HepG2 (cell line): ENCODE data around the gene HMMR. TPM values are rescaled to one million over a fixed set of nuclear protein-coding genes. Genes with fewer than 3 reads are reported as not detected.

ENCODE experiments used
- ATAC-seq: fragments of 200-7000 bp; cut with Tn5 transposase; 3 replicates; pipeline ENCODE4 v1.9.1; 2020; ENCODE audit warnings: mild to moderate bottlenecking, moderate library complexity
- BruUV-seq: library from RNA; stranded (reverse); fragments of 400-500 nt; replicated peaks from 2 replicates; lab custom pipeline; 2021; lab: Mats Ljungman, UMichigan
- CTCF ChIA-PET: fragments of 300-600 bp; formaldehyde crosslinking; extraction: SDS; loops from one replicate; lab custom pipeline; 2021; ENCODE audit warnings: low total read pairs, inconsistent platforms, low intra/inter-chr PET ratio; lab: Yijun Ruan, JAX
- POLR2A ChIA-PET: fragments of 350-600 bp; sonication (Branson Sonifier 250); formaldehyde crosslinking; loops from one replicate; lab custom pipeline; 2020; ENCODE audit warnings: antibody characterized with exemption, inconsistent platforms; lab: Yijun Ruan, JAX
- DNase-seq: peaks from one replicate; pipeline ENCODE4 v3.0.0-alpha.2; 2015; ENCODE audit warnings: low spot score
- FAIRE-seq: peaks from 3 replicates; lab custom pipeline; 2011; peaks lifted over from hg19 to GRCh38; lab: Jason Lieb, UNC
- H2AFZ ChIP-seq: one replicate; pipeline ENCODE4 v1.6.1; 2011; ENCODE audit warnings: low read length, inconsistent platforms
- H3K27ac ChIP-seq: fragments of 300-600 bp; 3 replicates; pipeline ENCODE4 v1.8.0; 2011; ENCODE audit warnings: mixed run types, mild to moderate bottlenecking, mixed read lengths, low read length, inconsistent platforms; ENCODE audit not compliant: insufficient read depth; ENCODE audit errors: extremely low read length
- H3K27me3 ChIP-seq, 2 experiments: fragments of 200-600 bp in 1 of 2; 2 replicates in 1 of 2; 3 replicates in 1 of 2; pipeline versions ENCODE4 v1.6.0 to v1.8.0; 2011; ENCODE audit warnings: low read length in 2 of 2, mild to moderate bottlenecking in 2 of 2, moderate library complexity in 2 of 2, inconsistent platforms in 1 of 2; ENCODE audit not compliant: insufficient read depth in 2 of 2, control insufficient read depth in 1 of 2
- H3K36me3 ChIP-seq, 2 experiments: fragments of 200-600 bp in 1 of 2; replicated peaks in 1 of 2; 2 replicates in 1 of 2; 3 replicates in 1 of 2; pipeline versions ENCODE4 v1.5.1 to v1.8.0; 2011; ENCODE audit warnings: low read length in 2 of 2, inconsistent platforms in 1 of 2; ENCODE audit not compliant: insufficient read depth in 2 of 2, control insufficient read depth in 1 of 2
- H3K4me1 ChIP-seq: 2 replicates; pipeline ENCODE4 v1.5.1; 2012; ENCODE audit warnings: low read length, inconsistent platforms; ENCODE audit not compliant: insufficient read depth
- H3K4me2 ChIP-seq: 2 replicates; pipeline ENCODE4 v1.6.0; 2011; ENCODE audit warnings: low read depth, low read length, inconsistent platforms
- H3K4me3 ChIP-seq, 3 experiments: fragments of 200-600 bp in 1 of 3; sonication (generic), shearing (Covaris generic) in 1 of 3; replicated peaks in 1 of 3; 2 replicates each; pipeline ENCODE4 v1.5.1; 2011 to 2016; ENCODE audit warnings: low read length in 3 of 3, inconsistent platforms in 2 of 3, low read depth in 2 of 3, mild to moderate bottlenecking in 2 of 3, control low read depth in 1 of 3, mixed read lengths in 1 of 3; ENCODE audit not compliant: insufficient read depth in 1 of 3
- H3K79me2 ChIP-seq: one replicate; pipeline ENCODE4 v1.6.1; 2011; ENCODE audit warnings: low read length, inconsistent platforms; ENCODE audit not compliant: insufficient read depth
- H3K9ac ChIP-seq: 2 replicates; pipeline ENCODE4 v1.6.0; 2011; ENCODE audit warnings: mild to moderate bottlenecking, low read depth, low read length, inconsistent platforms; ENCODE audit not compliant: insufficient read depth
- H3K9me3 ChIP-seq: 2 replicates; pipeline ENCODE4 v1.5.1; 2012; ENCODE audit warnings: mild to moderate bottlenecking, low read length
- H4K20me1 ChIP-seq: 2 replicates; pipeline ENCODE4 v1.6.0; 2011; ENCODE audit warnings: inconsistent platforms, mild to moderate bottlenecking, low read length, moderate library complexity; ENCODE audit not compliant: insufficient read depth
- KLF15 ChIP-seq: sonication (generic); formaldehyde crosslinking; IDR thresholded peaks from 2 replicates; pipeline ENCODE4 v1.8.1; 2023; ENCODE audit warnings: borderline replicate concordance, mild to moderate bottlenecking, inconsistent platforms, missing genetic modification reagents, mixed read lengths
- RARG ChIP-seq: sonication (generic); formaldehyde crosslinking; IDR thresholded peaks from 2 replicates; pipeline ENCODE4 v1.4.0; 2020; ENCODE audit warnings: low read depth, mild to moderate bottlenecking, missing genetic modification reagents
- ZMYM3 ChIP-seq: sonication (generic); formaldehyde crosslinking; IDR thresholded peaks from 2 replicates; pipeline ENCODE4 v1.5.1; 2020; ENCODE audit warnings: mild to moderate bottlenecking, missing genetic modification reagents
- ZNF83 ChIP-seq: sonication (generic); formaldehyde crosslinking; IDR thresholded peaks from 2 replicates; pipeline ENCODE4 v1.4.0; 2020; ENCODE audit warnings: missing genetic modification reagents, mild to moderate bottlenecking, borderline replicate concordance
- ZUFSP ChIP-seq: sonication (generic); formaldehyde crosslinking; IDR thresholded peaks from 2 replicates; pipeline ENCODE4 v1.9.0; 2021; ENCODE audit warnings: missing genetic modification reagents, mild to moderate bottlenecking, borderline replicate concordance
- WGBS: methylation state at CpG from one replicate; pipeline ENCODE4 v1.1.6; 2017; ENCODE audit warnings: low lambda C conversion rate; 5-methylcytosine and 5-hydroxymethylcytosine counted together
- in situ Hi-C: cut with HindIII; loops from 2 replicates; pipeline ENCODE4 v1.10.0; 2017; ENCODE audit warnings: low pct_unique_long_range_greater_than_20kb; ENCODE audit not compliant: extremely low pct_ligation_motif_present
- intact Hi-C: fragments of 100-400 bp; cut with micrococcal nuclease; formaldehyde crosslinking; loops from one replicate; pipeline ENCODE4 v1.10.0; 2022; ENCODE audit not compliant: unreplicated experiment
- polyA plus RNA-seq, 8 experiments: library from polyadenylated mRNA; depleted of rRNA in 3 of 8; stranded (reverse) in 7 of 8; unstranded in 1 of 8; fragments of >200 nt; fragmentation: Illumina TruSeq in 4 of 8; extraction: Trizol in 4 of 8; gene quantifications; 2 replicates each; pipeline versions ENCODE4 v1.2.1 to v1.2.3, GENCODE V29; 2011 to 2016; ENCODE audit warnings: low read depth in 4 of 8, missing spikeins in 1 of 8, mixed read lengths in 1 of 8; ENCODE audit not compliant: insufficient read depth in 1 of 8
- total RNA-seq, 5 experiments: library from RNA; depleted of rRNA; stranded (reverse); fragments of >200 nt; fragmentation: Illumina TruSeq; extraction: Trizol; gene quantifications; 2 replicates each; pipeline ENCODE4 v1.2.3, GENCODE V29; 2016; ENCODE audit warnings: low read depth in 1 of 5
- TF ChIP-seq, protein P1 (sequence below): IDR thresholded peaks from 2 replicates; pipeline ENCODE4 v1.6.1; 2016; ENCODE audit warnings: missing compliant biosample characterization, missing genetic modification reagents, borderline replicate concordance
- TF ChIP-seq, protein P2 (sequence below), 2 experiments: sonication (generic) in 1 of 2; formaldehyde crosslinking in 1 of 2; IDR thresholded peaks; 2 replicates each; pipeline versions ENCODE4 v1.4.0 to v1.6.1; 2016 to 2020; ENCODE audit warnings: borderline replicate concordance in 1 of 2, low read depth in 1 of 2, mild to moderate bottlenecking in 1 of 2, missing genetic modification reagents in 1 of 2
- TF ChIP-seq, protein P3 (sequence below): sonication (generic); formaldehyde crosslinking; IDR thresholded peaks from 2 replicates; pipeline ENCODE4 v1.4.0; 2020; ENCODE audit warnings: missing genetic modification reagents
- TF ChIP-seq, protein P4 (sequence below): sonication (generic); formaldehyde crosslinking; IDR thresholded peaks from 2 replicates; pipeline ENCODE4 v1.8.0; 2022; ENCODE audit warnings: mild to moderate bottlenecking, missing genetic modification reagents

The HMMR gene
- total and polyA plus RNA-seq, 2 of the 13 experiments (the other 11 are each of a cell fraction or from before 2014, with no cell fraction given): 8.5 to 48.3 TPM

GRCh38 chr5:163533223-163533622 is 72.8 kb downstream of the HMMR start:
- ATAC-seq: no peak
- no peak for FAIRE-seq
- no peaks in the 10 kb centered on the region for H3K79me2 ChIP-seq
- no peaks in the 10 kb centered on the region for H4K20me1 ChIP-seq
- no peaks in the 10 kb centered on the region for H3K9me3 ChIP-seq
- WGBS: 0% methylated on average over 2 of the region's 2 CpGs
- DNase-seq: no peak
- no TSS peak for BruUV-seq
- no peak overlapping the region for H3K4me3 ChIP-seq
- intact Hi-C loops: no loop called here
- H2AFZ ChIP-seq: no peak overlapping the region
- ChIA-PET CTCF (no interaction called here), POLR2A (no interaction called here)
- in situ Hi-C loops: no loop called here
- no peak overlapping the region for H3K4me2 ChIP-seq
- no peaks in the 10 kb centered on the region; a peak in 1 of 5 replicates for H3K27me3 ChIP-seq
- H3K27ac ChIP-seq: no peak overlapping the region
- no peaks in the 10 kb centered on the region for H3K36me3 ChIP-seq
- no peak overlapping the region for H3K9ac ChIP-seq
- peaks cover 7% of the 10 kb centered on the region; the same call in 1 of the 2 replicates for H3K4me1 ChIP-seq
- no peak for TF ChIP-seq ZUFSP (CRISPR knock-in tag)
- TF ChIP-seq, protein P1, sequence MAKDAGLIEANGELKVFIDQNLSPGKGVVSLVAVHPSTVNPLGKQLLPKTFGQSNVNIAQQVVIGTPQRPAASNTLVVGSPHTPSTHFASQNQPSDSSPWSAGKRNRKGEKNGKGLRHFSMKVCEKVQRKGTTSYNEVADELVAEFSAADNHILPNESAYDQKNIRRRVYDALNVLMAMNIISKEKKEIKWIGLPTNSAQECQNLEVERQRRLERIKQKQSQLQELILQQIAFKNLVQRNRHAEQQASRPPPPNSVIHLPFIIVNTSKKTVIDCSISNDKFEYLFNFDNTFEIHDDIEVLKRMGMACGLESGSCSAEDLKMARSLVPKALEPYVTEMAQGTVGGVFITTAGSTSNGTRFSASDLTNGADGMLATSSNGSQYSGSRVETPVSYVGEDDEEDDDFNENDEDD: no peak
- TF ChIP-seq ZMYM3: no peak
- TF ChIP-seq, protein P2, sequence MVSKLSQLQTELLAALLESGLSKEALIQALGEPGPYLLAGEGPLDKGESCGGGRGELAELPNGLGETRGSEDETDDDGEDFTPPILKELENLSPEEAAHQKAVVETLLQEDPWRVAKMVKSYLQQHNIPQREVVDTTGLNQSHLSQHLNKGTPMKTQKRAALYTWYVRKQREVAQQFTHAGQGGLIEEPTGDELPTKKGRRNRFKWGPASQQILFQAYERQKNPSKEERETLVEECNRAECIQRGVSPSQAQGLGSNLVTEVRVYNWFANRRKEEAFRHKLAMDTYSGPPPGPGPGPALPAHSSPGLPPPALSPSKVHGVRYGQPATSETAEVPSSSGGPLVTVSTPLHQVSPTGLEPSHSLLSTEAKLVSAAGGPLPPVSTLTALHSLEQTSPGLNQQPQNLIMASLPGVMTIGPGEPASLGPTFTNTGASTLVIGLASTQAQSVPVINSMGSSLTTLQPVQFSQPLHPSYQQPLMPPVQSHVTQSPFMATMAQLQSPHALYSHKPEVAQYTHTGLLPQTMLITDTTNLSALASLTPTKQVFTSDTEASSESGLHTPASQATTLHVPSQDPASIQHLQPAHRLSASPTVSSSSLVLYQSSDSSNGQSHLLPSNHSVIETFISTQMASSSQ (IDR thresholded peaks at IDR 0.05; ENCODE audit: low read depth): no peak
- TF ChIP-seq, protein P2 (CRISPR knock-in tag; IDR thresholded peaks at IDR 0.05; ENCODE audit: borderline replicate concordance): no peak
- no peak for TF ChIP-seq KLF15 (CRISPR knock-in tag)
- TF ChIP-seq ZNF83: no peak
- no peak for TF ChIP-seq RARG
- TF ChIP-seq, protein P3, sequence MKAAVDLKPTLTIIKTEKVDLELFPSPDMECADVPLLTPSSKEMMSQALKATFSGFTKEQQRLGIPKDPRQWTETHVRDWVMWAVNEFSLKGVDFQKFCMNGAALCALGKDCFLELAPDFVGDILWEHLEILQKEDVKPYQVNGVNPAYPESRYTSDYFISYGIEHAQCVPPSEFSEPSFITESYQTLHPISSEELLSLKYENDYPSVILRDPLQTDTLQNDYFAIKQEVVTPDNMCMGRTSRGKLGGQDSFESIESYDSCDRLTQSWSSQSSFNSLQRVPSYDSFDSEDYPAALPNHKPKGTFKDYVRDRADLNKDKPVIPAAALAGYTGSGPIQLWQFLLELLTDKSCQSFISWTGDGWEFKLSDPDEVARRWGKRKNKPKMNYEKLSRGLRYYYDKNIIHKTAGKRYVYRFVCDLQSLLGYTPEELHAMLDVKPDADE: no peak
- TF ChIP-seq, protein P4, sequence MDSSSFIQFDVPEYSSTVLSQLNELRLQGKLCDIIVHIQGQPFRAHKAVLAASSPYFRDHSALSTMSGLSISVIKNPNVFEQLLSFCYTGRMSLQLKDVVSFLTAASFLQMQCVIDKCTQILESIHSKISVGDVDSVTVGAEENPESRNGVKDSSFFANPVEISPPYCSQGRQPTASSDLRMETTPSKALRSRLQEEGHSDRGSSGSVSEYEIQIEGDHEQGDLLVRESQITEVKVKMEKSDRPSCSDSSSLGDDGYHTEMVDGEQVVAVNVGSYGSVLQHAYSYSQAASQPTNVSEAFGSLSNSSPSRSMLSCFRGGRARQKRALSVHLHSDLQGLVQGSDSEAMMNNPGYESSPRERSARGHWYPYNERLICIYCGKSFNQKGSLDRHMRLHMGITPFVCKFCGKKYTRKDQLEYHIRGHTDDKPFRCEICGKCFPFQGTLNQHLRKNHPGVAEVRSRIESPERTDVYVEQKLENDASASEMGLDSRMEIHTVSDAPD (CRISPR knock-in tag): no peak
